ENCODE results near the gene IL17B. TPM values are rescaled to one million over a fixed set of nuclear protein-coding genes. Genes with fewer than 3 reads are reported as not detected.

The IL17B gene
- total and polyA plus RNA-seq, 9 of the 15 experiments (the other 6 are each of a cell fraction or from before 2014, with no cell fraction given) = 0.28 to 2.6 (median 0.53) TPM; not detected in 2

- TF ChIP-seq REST (IDR thresholded peaks at IDR 0.05; ENCODE audit: borderline replicate concordance) = 0 out of 2 replicates have a peak, but pooled peaks have one; percentile 11
- no peak for TF ChIP-seq REST (CRISPR knock-in tag; IDR thresholded peaks at IDR 0.05; ENCODE audit: low read depth)
- peak; percentile 88 for TF ChIP-seq CXXC5 (CRISPR knock-in tag; IDR thresholded peaks at IDR 0.05)
- no peak; the same call in 1 of the 2 replicates for TF ChIP-seq MGA (IDR thresholded peaks at IDR 0.05)
- TF ChIP-seq CEBPG (CRISPR knock-in tag; IDR thresholded peaks at IDR 0.05) = peak; percentile 68; the same call in 1 of the 2 replicates
- no peak for TF ChIP-seq CEBPG (tag; conservative IDR thresholded peaks at IDR 0.05 in 1 of 2, IDR thresholded peaks at IDR 0.05 in 1 of 2)
Measured at GRCh38 chr5:149357370-149358293, 21.5 kb downstream of the IL17B start, which contains the start of gene PCYOX1L (continued).

All from K562 (cell line).